ENCODE measurements around the gene PRAMEF12. TPM values are rescaled to one million over a fixed set of nuclear protein-coding genes. Genes with fewer than 3 reads are reported as not detected.
"Not testable (repeated sequence)": the region's sequence is repeated elsewhere in the genome, so short reads cannot be mapped to it uniquely, and the experiment has no call there.

PRAMEF12 gene
- total and polyA plus RNA-seq, 3 donors from 2014 or later = 0.24 to 0.25 TPM; not detected in 1

GRCh38 chr1:12809933-12810332 is 36.4 kb downstream of the PRAMEF12 start:
- H3K36me3 ChIP-seq (ENCODE audit: low read depth, missing control alignments) = no peaks in the 10 kb centered on the region
- TF ChIP-seq CTCF (IDR thresholded peaks at IDR 0.05) = no peak
- H3K9me3 ChIP-seq = no peaks in the 10 kb centered on the region
- intact Hi-C loops (cut with DNase I; ENCODE audit: low total_unique reads) = no loop called here
- DNase-seq = no peak
- no peak overlapping the region for H3K4me3 ChIP-seq
- H3K27ac ChIP-seq = no peak overlapping the region
- no peaks in the 10 kb centered on the region for H3K27me3 ChIP-seq
- H3K4me1 ChIP-seq = no peaks in the 10 kb centered on the region
- 89% methylated on average over 1 of the region's 1 CpG; no CpG with 5 or more reads in 1 of the 2 donors for WGBS, 2 donors

- 58 to 80% methylated on average over 2 to 5 of the region's 5 CpGs for WGBS, 2 donors
- TF ChIP-seq POLR2A (IDR thresholded peaks at IDR 0.05) (no peak), CTCF (IDR thresholded peaks at IDR 0.05) (no peak)
- H3K27me3 ChIP-seq = no peaks in the 10 kb centered on the region
- DNase-seq = no peak
- no peaks in the 10 kb centered on the region for H3K36me3 ChIP-seq (ENCODE audit: low read depth, missing control alignments)
- no peaks in the 10 kb centered on the region for H3K4me1 ChIP-seq
- intact Hi-C loops (cut with DNase I; ENCODE audit: low total_unique reads) = no loop called here
- H3K27ac ChIP-seq = no peak overlapping the region
- no peak overlapping the region for H3K4me3 ChIP-seq
- no peaks in the 10 kb centered on the region for H3K9me3 ChIP-seq
Observed at GRCh38 chr1:12810691-12811408, 37.3 kb downstream of the PRAMEF12 start.

- H3K27ac ChIP-seq = no peak overlapping the region
- DNase-seq = no peak
- no peaks in the 10 kb centered on the region for H3K9me3 ChIP-seq
- no peak overlapping the region for H3K4me3 ChIP-seq
- WGBS, 2 donors = 65 to 76% methylated on average over 2 of the region's 2 CpGs
- no peaks in the 10 kb centered on the region for H3K27me3 ChIP-seq
- no peaks in the 10 kb centered on the region for H3K4me1 ChIP-seq
- TF ChIP-seq POLR2A (IDR thresholded peaks at IDR 0.05) (no peak), CTCF (IDR thresholded peaks at IDR 0.05) (no peak)
- H3K36me3 ChIP-seq (ENCODE audit: low read depth, missing control alignments) = no peaks in the 10 kb centered on the region
- intact Hi-C loops (cut with DNase I; ENCODE audit: low total_unique reads) = no loop called here
Observed at GRCh38 chr1:12811409-12811784, 37.9 kb downstream of the PRAMEF12 start.

- H3K4me3 ChIP-seq; H3K4me1 ChIP-seq; H3K27ac ChIP-seq; H3K27me3 ChIP-seq; intact Hi-C loops (cut with DNase I; ENCODE audit: low total_unique reads); H3K9me3 ChIP-seq; DNase-seq; H3K36me3 ChIP-seq (ENCODE audit: low read depth, missing control alignments): not testable (repeated sequence)
- 82 to 100% methylated on average over 1 to 5 of the region's 6 CpGs for WGBS, 2 donors
Observed at GRCh38 chr1:12819061-12819460, 45.5 kb downstream of the PRAMEF12 start.

Other genes starting within 250 kb of the PRAMEF12 start
- 10 to 100 TPM; 27.1 to 30.2 TPM for gene DHRS3, start 155.5 kb upstream of the PRAMEF12 start, total RNA-seq
- gene DHRS3, start 155.5 kb upstream of the PRAMEF12 start, polyA plus RNA-seq (ENCODE audit: insufficient read depth, low read depth, low replicate concordance) = 38.7 TPM
- gene AADACL4, start 129.7 kb upstream of the PRAMEF12 start, total RNA-seq = not detected
- 0.66 TPM for gene AADACL4, start 129.7 kb upstream of the PRAMEF12 start, polyA plus RNA-seq (ENCODE audit: insufficient read depth, low read depth, low replicate concordance)
- gene AADACL3, start 57.6 kb upstream of the PRAMEF12 start, total RNA-seq = not detected
- gene AADACL3, start 57.6 kb upstream of the PRAMEF12 start, polyA plus RNA-seq (ENCODE audit: insufficient read depth, low read depth, low replicate concordance) = not detected
- 10 to 100 TPM in 1 of 2 donors, 1 to 10 TPM in 1; 8.1 to 13.4 TPM for gene CFAP107, start 27.5 kb upstream of the PRAMEF12 start, total RNA-seq
- 87.9 TPM for gene CFAP107, start 27.5 kb upstream of the PRAMEF12 start, polyA plus RNA-seq (ENCODE audit: insufficient read depth, low read depth, low replicate concordance)
- not detected for gene PRAMEF1, start 17.7 kb downstream of the PRAMEF12 start, total RNA-seq
- 0.61 TPM for gene PRAMEF1, start 17.7 kb downstream of the PRAMEF12 start, polyA plus RNA-seq (ENCODE audit: insufficient read depth, low read depth, low replicate concordance)
- not detected for gene PRAMEF11, start 57.7 kb downstream of the PRAMEF12 start, total RNA-seq
- gene PRAMEF11, start 57.7 kb downstream of the PRAMEF12 start, polyA plus RNA-seq (ENCODE audit: insufficient read depth, low read depth, low replicate concordance) = not detected
- under 1 TPM in 1 of 2 donors, not detected in 1; 0.31 TPM for gene HNRNPCL1, start 75.0 kb downstream of the PRAMEF12 start, total RNA-seq
- gene HNRNPCL1, start 75.0 kb downstream of the PRAMEF12 start, polyA plus RNA-seq (ENCODE audit: insufficient read depth, low read depth, low replicate concordance) = not detected
- under 1 TPM in 1 of 2 donors, not detected in 1; 0.24 TPM for gene PRAMEF2, start 83.3 kb downstream of the PRAMEF12 start, total RNA-seq
- gene PRAMEF2, start 83.3 kb downstream of the PRAMEF12 start, polyA plus RNA-seq (ENCODE audit: insufficient read depth, low read depth, low replicate concordance) = 0.73 TPM
- gene PRAMEF4, start 112.5 kb downstream of the PRAMEF12 start, total RNA-seq = not detected
- not detected for gene PRAMEF4, start 112.5 kb downstream of the PRAMEF12 start, polyA plus RNA-seq (ENCODE audit: insufficient read depth, low read depth, low replicate concordance)
- not detected for gene PRAMEF10, start 124.5 kb downstream of the PRAMEF12 start, total RNA-seq
- gene PRAMEF10, start 124.5 kb downstream of the PRAMEF12 start, polyA plus RNA-seq (ENCODE audit: insufficient read depth, low read depth, low replicate concordance) = not detected
- not detected for gene PRAMEF7, start 142.9 kb downstream of the PRAMEF12 start, total RNA-seq
- gene PRAMEF7, start 142.9 kb downstream of the PRAMEF12 start, polyA plus RNA-seq (ENCODE audit: insufficient read depth, low read depth, low replicate concordance) = 0.20 TPM
- gene PRAMEF6, start 173.8 kb downstream of the PRAMEF12 start, total RNA-seq = not detected
- not detected for gene PRAMEF6, start 173.8 kb downstream of the PRAMEF12 start, polyA plus RNA-seq (ENCODE audit: insufficient read depth, low read depth, low replicate concordance)